ENCODE data around the gene ZNF407.

The ZNF407 gene

DNA sequence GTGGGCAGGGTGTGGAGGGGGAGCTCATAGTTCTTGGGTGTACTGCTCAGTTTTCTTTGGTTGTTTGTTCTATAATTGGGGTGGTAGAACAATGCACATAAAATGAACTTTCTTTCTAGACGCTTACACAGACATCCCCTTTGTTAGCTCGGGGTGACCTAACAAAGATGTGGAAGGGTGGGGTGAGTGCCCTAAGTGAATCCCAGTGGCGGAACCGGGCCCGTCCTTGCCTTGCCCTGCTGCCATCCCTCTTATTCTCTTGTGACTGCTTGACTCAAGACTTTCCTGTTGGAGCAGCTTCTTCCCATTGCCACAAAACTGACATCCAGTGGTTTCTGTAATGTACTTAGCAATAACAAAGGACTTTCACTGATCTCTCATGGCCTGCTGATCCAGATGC lies 343.2 kb downstream of the ZNF407 start:
- TF ChIP-seq TAF1 (IDR thresholded peaks at IDR 0.05; ENCODE audit: low read depth) (no peak), TEAD4 (IDR thresholded peaks at IDR 0.05) (no peak), EGR1 (IDR thresholded peaks at IDR 0.05) (no peak)
- TF ChIP-seq, protein P1, sequence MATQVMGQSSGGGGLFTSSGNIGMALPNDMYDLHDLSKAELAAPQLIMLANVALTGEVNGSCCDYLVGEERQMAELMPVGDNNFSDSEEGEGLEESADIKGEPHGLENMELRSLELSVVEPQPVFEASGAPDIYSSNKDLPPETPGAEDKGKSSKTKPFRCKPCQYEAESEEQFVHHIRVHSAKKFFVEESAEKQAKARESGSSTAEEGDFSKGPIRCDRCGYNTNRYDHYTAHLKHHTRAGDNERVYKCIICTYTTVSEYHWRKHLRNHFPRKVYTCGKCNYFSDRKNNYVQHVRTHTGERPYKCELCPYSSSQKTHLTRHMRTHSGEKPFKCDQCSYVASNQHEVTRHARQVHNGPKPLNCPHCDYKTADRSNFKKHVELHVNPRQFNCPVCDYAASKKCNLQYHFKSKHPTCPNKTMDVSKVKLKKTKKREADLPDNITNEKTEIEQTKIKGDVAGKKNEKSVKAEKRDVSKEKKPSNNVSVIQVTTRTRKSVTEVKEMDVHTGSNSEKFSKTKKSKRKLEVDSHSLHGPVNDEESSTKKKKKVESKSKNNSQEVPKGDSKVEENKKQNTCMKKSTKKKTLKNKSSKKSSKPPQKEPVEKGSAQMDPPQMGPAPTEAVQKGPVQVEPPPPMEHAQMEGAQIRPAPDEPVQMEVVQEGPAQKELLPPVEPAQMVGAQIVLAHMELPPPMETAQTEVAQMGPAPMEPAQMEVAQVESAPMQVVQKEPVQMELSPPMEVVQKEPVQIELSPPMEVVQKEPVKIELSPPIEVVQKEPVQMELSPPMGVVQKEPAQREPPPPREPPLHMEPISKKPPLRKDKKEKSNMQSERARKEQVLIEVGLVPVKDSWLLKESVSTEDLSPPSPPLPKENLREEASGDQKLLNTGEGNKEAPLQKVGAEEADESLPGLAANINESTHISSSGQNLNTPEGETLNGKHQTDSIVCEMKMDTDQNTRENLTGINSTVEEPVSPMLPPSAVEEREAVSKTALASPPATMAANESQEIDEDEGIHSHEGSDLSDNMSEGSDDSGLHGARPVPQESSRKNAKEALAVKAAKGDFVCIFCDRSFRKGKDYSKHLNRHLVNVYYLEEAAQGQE (IDR thresholded peaks at IDR 0.05; ENCODE audit: low read depth): no peak

DNA sequence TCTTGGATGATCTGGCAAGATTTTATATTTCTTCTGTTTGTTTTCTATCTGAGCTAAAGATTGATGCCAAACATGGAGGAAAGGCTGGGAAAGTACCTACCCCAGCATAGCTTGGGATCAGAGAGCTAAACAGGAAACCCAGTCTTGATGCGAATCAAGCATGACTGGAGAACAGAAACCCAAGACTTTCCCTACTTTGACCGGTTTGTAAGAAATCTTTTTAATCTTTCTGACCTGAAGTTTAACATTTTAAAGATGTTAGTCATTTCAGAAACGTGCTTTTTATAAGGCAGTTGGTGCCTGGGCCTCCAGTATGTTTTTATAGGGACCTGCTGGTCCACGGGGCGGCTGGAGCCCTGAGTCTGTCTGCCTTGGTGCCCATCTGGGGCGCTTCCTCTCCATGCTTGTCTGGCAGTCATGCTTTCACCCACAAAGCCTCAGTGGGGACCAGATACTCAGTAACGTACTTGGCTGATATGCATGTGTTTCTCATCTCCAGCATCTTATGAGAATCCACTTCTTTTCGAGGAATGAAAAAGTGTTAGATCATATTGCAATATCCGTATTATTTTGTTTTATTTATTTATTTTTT lies 344.7 kb downstream of the ZNF407 start:
- TF ChIP-seq ZBTB7A (IDR thresholded peaks at IDR 0.05; ENCODE audit: low read depth) (no peak), TEAD4 (IDR thresholded peaks at IDR 0.05) (no peak), FOXM1 (IDR thresholded peaks at IDR 0.05; ENCODE audit: borderline replicate concordance, low read depth) (no peak), TAF1 (IDR thresholded peaks at IDR 0.05; ENCODE audit: low read depth) (no peak)

DNA sequence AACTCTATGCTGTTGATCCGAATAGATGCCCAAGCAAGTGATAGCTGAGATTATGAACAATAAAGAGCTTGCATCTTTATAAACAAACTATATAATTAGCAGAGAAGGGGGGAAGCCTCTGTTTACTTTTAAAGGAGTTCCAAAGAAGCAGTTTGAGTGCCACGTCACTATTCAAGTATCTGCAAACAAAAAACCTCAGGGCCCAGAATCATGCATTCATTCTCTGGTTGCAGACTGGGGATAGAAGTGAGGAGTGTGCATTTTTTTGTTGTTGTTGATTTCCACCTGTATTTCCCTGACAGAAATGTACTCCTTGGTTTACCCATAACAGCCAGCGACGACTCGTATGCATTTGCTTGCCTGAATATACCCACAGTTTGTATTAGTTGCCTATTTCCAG lies 347.0 kb downstream of the ZNF407 start:
- TF ChIP-seq NFIC (IDR thresholded peaks at IDR 0.05): no peak
- TF ChIP-seq CEBPB (IDR thresholded peaks at IDR 0.05): no peak
- no peak for TF ChIP-seq EGR1 (IDR thresholded peaks at IDR 0.05)
- TF ChIP-seq, protein P1 (IDR thresholded peaks at IDR 0.05; ENCODE audit: low read depth): no peak
- TF ChIP-seq, protein P2, sequence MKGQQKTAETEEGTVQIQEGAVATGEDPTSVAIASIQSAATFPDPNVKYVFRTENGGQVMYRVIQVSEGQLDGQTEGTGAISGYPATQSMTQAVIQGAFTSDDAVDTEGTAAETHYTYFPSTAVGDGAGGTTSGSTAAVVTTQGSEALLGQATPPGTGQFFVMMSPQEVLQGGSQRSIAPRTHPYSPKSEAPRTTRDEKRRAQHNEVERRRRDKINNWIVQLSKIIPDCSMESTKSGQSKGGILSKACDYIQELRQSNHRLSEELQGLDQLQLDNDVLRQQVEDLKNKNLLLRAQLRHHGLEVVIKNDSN (IDR thresholded peaks at IDR 0.05): no peak
- no peak for TF ChIP-seq FOXM1 (IDR thresholded peaks at IDR 0.05; ENCODE audit: borderline replicate concordance, low read depth)
- TF ChIP-seq, protein P3, sequence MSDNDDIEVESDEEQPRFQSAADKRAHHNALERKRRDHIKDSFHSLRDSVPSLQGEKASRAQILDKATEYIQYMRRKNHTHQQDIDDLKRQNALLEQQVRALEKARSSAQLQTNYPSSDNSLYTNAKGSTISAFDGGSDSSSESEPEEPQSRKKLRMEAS (IDR thresholded peaks at IDR 0.05): no peak
- no peak for TF ChIP-seq RAD21 (IDR thresholded peaks at IDR 0.05; ENCODE audit: low read depth)
- no peak for TF ChIP-seq TCF12 (IDR thresholded peaks at IDR 0.05; ENCODE audit: low read depth)
- TF ChIP-seq TEAD4 (IDR thresholded peaks at IDR 0.05): no peak

DNA sequence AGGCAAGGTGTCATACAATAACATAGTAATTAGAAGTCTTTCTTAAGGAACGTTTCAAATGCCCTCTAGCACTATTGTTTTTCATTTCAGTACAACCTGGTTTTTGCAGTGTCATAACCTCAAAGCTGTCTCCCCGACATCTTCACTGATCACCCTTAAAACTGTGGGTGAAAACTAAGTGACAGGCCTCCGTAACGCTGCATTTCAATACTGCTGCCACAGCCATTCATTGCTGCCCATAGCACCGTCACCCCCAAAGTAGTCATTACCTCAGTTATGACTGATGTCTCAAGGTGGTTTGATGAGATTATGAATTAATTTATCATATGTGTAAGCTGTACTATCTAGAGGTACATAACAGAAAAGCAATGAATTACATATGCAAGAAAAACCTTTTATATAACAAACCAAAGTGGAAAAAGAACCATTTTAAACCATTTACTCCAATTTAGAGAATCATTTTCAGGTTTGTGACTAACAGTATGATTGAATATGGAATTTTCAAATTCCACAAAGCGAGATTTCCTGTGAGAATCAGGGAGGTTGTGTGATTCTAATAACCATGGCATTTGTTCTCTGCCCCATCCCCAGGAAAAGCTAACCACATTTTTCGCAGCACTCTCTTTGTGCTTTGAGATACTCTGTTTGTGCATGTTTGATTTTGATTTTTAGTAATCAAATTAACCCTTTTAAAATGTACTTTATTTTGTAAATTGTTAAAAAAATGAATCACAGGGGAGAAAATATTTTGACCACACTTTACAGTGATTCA lies 348.3 kb downstream of the ZNF407 start:
- TF ChIP-seq ZBTB7A (IDR thresholded peaks at IDR 0.05; ENCODE audit: low read depth) (no peak), CEBPB (IDR thresholded peaks at IDR 0.05) (no peak), TAF1 (IDR thresholded peaks at IDR 0.05; ENCODE audit: low read depth) (no peak), EP300 (IDR thresholded peaks at IDR 0.05; ENCODE audit: borderline replicate concordance) (no peak), YY1 (IDR thresholded peaks at IDR 0.05; ENCODE audit: low read depth) (no peak), TEAD4 (IDR thresholded peaks at IDR 0.05) (no peak), FOXM1 (IDR thresholded peaks at IDR 0.05; ENCODE audit: borderline replicate concordance, low read depth) (no peak), TCF12 (IDR thresholded peaks at IDR 0.05; ENCODE audit: low read depth) (no peak), EGR1 (IDR thresholded peaks at IDR 0.05) (no peak), NFIC (IDR thresholded peaks at IDR 0.05) (no peak), CREB1 (IDR thresholded peaks at IDR 0.05; ENCODE audit: low read depth) (no peak)
- TF ChIP-seq, protein P1 (IDR thresholded peaks at IDR 0.05; ENCODE audit: low read depth): no peak
- TF ChIP-seq, protein P2 (IDR thresholded peaks at IDR 0.05): no peak
- TF ChIP-seq, protein P3 (IDR thresholded peaks at IDR 0.05): no peak

Measured in Ishikawa (cell line).